NOMO-1 treated with DMSO at 0.1 percent for 48 hours (cell line): ENCODE measurements around the gene MAP3K10.

Experiments used
- DNase-seq: peaks from one replicate; lab custom pipeline; 2025; ENCODE audit not compliant: unreplicated experiment; lab: John Stamatoyannopoulos, UW

MAP3K10 gene

DNA sequence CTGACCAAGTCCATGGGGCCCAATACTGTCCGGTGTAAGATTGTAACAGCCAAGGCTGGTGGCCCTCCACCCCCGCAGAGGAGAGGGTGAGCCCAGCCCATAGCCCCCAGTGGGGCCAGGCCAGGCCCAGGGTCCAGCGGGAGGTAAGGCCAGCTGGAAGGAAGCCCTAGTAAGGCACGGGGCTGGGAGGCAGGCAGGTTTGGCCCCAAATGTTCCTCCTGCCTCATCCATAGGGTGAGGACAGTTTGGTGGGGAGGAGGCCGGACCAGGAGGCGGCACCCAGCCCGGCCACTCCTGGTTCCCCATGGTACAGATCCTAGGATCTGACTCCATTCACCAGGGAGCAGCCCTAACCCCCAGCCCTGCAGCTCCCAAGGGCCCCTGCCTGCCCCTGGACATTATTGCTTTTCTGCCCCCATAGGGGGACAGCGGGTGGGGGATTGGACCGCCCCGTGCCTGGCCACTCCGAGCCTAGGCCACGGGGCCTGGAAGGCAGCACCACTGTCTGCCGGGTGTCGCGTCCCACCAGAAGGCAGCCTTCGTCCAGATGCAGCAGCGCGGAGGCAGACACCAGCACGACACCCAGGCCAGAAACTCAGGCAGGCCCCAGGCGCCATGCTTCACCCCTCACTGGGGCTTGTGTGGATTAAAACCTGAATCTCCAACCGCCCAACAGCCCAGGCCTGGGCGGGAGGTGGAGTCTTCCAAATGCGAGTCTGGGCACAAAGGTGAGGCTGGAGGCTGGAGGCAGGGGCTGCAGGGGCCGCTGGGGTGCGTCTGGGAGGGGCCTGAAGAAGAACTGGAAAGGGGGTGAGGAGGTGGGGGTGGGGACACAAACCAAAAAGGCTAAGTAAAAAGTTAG, 42.0 kb downstream of the MAP3K10 start:
- no peak for DNase-seq

GRCh38 chr19:40233811-40234389, 42.7 kb downstream of the MAP3K10 start:
- no peak for DNase-seq

GRCh38 chr19:40234429-40235237, 43.4 kb downstream of the MAP3K10 start:
- DNase-seq: no peak

DNA sequence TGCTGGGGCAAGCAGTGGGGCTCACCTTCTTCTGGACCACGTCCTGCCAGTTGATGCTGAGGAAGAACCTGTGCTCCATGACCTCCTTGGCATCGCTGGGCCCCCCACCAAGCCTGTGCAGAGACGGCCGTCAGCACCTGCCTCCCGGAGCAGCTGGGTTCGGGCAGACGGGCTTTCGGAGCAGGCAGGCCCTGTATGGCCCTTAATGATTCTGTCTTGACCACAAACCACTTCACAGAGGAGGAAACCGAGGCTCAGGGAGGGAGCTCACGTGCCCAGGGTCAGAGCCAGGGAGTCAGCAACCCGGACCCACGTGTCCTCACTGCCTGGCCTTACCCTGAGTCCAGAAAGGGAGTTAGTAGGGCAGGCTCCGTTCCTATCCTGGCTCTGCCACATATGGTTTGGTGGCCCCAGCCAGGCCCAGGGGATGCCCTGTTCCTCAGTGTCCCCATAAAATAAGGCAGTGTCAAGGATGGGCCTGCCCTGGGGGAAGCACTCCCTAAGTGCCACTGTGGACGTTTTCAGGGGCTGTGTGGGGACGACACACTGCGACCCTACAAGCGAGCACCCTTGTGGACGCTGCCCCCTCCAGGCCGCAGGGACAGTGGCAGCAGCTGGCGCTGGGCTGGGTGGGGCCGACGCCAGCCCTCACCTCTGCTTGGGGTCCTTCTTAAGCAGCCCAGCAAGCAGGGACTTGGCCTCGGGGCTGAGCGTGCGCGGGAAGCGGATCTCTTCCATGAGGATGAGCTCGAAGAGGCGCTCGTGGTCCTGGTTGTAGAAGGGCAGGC, 44.2 kb downstream of the MAP3K10 start:
- no peak for DNase-seq

GRCh38 chr19:40236026-40236355, 44.8 kb downstream of the MAP3K10 start:
- DNase-seq: no peak

GRCh38 chr19:40236366-40236765, 45.1 kb downstream of the MAP3K10 start:
- no peak for DNase-seq

GRCh38 chr19:40237791-40238190, 46.6 kb downstream of the MAP3K10 start:
- no peak for DNase-seq

- no peak for DNase-seq
These were observed 47.5 kb downstream of the MAP3K10 start for GRCh38 chr19:40238775-40239174.

DNA sequence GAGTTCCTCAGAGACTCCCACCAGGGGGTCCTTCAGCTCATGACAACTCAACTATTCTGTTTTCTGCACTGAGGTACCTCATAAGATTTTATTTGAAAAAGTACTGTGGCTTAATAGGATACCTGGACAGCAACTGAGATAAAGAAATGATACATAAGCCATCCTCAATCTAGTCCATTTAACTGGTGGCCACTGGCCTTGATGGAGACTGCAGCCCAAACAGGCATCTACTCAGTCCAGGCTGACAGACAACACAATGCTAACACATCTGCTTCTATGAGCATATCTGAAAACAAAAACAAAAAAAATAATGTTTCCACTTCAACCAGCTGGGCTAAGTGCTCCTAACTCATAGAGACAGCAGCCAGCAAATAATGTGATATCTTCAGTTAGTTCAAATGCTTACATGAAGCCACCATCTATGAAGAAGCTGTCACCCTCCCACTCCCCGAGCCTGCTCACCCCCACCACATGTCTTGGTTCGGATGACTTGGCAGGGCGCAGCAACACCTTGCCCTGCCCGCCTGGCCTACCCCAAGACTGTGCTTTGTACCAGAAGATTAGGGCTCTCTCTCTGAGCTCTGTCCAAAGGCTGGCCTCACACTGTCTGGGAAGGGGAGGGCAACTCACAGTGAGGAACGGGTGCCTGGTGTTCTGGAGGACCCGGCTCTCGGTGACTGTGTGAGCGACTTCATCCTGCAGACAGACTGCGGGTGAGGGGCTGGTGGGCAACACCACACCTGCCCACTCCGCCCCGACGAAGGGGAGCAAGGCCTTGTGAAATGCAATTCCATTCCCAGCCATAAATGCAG, 48.4 kb downstream of the MAP3K10 start:
- DNase-seq: no peak

DNA sequence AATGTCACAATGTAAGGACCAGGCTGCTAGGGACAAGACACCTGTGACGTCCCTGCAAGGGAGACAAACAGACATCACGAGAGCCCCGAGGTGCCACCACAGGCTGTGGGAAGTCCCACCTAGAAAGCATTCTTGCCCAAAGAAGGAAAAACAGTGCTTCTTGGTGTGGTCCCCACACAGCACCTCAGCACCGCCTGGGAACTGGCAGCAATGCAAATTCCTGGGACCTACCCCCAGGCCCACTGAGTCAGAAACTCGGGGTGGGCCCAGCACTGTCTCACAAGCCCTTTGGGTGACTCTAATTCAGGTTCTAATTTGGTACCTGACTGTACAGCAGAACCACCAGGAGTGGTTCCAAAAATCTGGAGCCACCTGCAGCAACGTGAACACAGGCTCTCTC, 49.1 kb downstream of the MAP3K10 start:
- no peak for DNase-seq

GRCh38 chr19:40241125-40241808, 50.0 kb downstream of the MAP3K10 start:
- DNase-seq: no peak

- no peak for DNase-seq
These were observed 50.7 kb downstream of the MAP3K10 start for GRCh38 chr19:40241809-40242384.

GRCh38 chr19:40242480-40242879, 51.3 kb downstream of the MAP3K10 start:
- no peak for DNase-seq

GRCh38 chr19:40243181-40243580, 52.0 kb downstream of the MAP3K10 start:
- DNase-seq: no peak

GRCh38 chr19:40244579-40245317, 53.5 kb downstream of the MAP3K10 start:
- no peak for DNase-seq

- no peak for DNase-seq
These were observed 54.4 kb downstream of the MAP3K10 start for GRCh38 chr19:40245506-40246128.

DNA sequence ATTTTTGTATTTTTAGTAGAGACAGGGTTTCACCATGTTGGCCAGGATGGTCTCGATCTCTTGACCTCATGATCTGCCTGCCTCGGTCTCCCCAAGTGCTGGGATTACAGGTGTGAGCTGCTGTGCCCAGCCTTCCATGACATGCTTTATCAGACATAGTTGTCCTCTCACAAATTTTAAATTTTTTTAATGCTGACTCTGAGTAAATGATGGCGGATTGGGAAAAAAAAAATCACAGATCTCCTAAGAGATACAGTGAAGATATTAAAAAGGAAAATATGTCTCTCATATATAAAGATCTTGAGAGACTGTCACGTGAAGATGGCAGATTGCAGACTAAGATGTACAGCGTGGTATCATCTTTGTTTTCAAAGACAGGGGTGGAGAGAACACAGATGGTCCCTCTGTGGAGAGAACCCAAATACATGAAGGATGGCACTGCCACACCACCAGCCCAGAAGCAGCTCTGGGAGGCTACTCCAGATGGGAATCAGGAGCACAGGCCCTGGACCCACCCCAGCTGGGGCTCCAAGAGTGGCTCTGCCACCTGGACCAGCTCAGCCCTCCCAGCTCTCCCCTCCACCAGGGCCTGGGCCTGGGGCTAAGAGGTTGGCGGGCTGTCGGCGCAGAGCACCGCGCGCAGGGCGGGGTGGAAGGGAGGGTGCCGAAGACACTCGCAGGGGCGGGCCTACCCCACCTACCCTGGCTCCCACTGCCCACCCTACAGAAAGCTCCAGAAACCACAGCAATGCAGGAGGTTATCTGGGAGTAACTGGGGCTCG, 55.3 kb downstream of the MAP3K10 start:
- DNase-seq: no peak
